ENCODE results near the gene TEX51. TPM values are rescaled to one million over a fixed set of nuclear protein-coding genes. Genes with fewer than 3 reads are reported as not detected.
A peak's percentile ranks its signal among the peaks of the same experiment; 100 is the strongest.

The TEX51 gene
- total and polyA plus RNA-seq, 2 donors from 2014 or later: 2.1 TPM; not detected in 1

- Histone ChIP-seq H3K36me3 (ENCODE audit: control insufficient read depth in 2 of 3, insufficient read depth in 3 of 3, low read length in 3 of 3) (no peaks in the 10 kb centered on the region), H3K4me1 (ENCODE audit: control insufficient read depth in 2 of 3, insufficient read depth in 2 of 3, low read depth in 1 of 3, low read length in 3 of 3) (peaks cover 0 to 7% (median 0%) of the 10 kb centered on the region in 3 donors), H3K9ac (ENCODE audit: low read length in 3 of 3) (no peak overlapping the region), H3K27me3 (ENCODE audit: control insufficient read depth, insufficient read depth, low read length) (no peaks in the 10 kb centered on the region), H3K27ac (ENCODE audit: low read depth in 2 of 2, low read length in 2 of 2) (no peak overlapping the region), H3K9me3 (ENCODE audit: control insufficient read depth in 2 of 3, insufficient read depth in 1 of 3, low read length in 3 of 3) (no peaks in the 10 kb centered on the region), H3K4me3 (ENCODE audit: low read length in 3 of 3) (no peak overlapping the region)
- peak in 1 of 5 donors; percentile 3 for DNase-seq
- intact Hi-C loops (cut with DNase I): no loop called here
- no peak for TF ChIP-seq CTCF (IDR thresholded peaks at IDR 0.05; ENCODE audit: borderline replicate concordance, extremely low read depth, insufficient read depth)
- FAIRE-seq: no peak
Observed at GRCh38 chr2:126881591-126881990, 17.1 kb upstream of the TEX51 start.

GRCh38 chr2:126882181-126882580, 16.5 kb upstream of the TEX51 start:
- Histone ChIP-seq H3K4me1 (ENCODE audit: control insufficient read depth in 2 of 3, insufficient read depth in 2 of 3, low read depth in 1 of 3, low read length in 3 of 3) (peaks cover 0 to 12% (median 0%) of the 10 kb centered on the region in 3 donors), H3K27me3 (ENCODE audit: control insufficient read depth, insufficient read depth, low read length) (no peaks in the 10 kb centered on the region), H3K9ac (ENCODE audit: low read length in 3 of 3) (no peak overlapping the region), H3K4me3 (ENCODE audit: low read length in 3 of 3) (no peak overlapping the region), H3K36me3 (ENCODE audit: control insufficient read depth in 2 of 3, insufficient read depth in 3 of 3, low read length in 3 of 3) (no peaks in the 10 kb centered on the region), H3K27ac (ENCODE audit: low read depth in 2 of 2, low read length in 2 of 2) (no peak overlapping the region), H3K9me3 (ENCODE audit: control insufficient read depth in 2 of 3, insufficient read depth in 1 of 3, low read length in 3 of 3) (no peaks in the 10 kb centered on the region)
- TF ChIP-seq CTCF (IDR thresholded peaks at IDR 0.05; ENCODE audit: borderline replicate concordance, extremely low read depth, insufficient read depth): no peak
- no peak for FAIRE-seq
- intact Hi-C loops (cut with DNase I): no loop called here
- peak in 1 of 5 donors; percentile 4 for DNase-seq

GRCh38 chr2:126882736-126883665, 15.7 kb upstream of the TEX51 start:
- no peak for FAIRE-seq

More at GRCh38 chr2:126882736-126883665, 15.7 kb upstream of the TEX51 start:
- H3K36me3 ChIP-seq (ENCODE audit: control insufficient read depth in 2 of 3, insufficient read depth in 3 of 3, low read length in 3 of 3): no peaks in the 10 kb centered on the region
- H3K9me3 ChIP-seq (ENCODE audit: control insufficient read depth in 2 of 3, insufficient read depth in 1 of 3, low read length in 3 of 3): no peaks in the 10 kb centered on the region
- peak in 1 of 5 donors; percentile 30 for DNase-seq
- H3K27ac ChIP-seq (ENCODE audit: low read depth in 2 of 2, low read length in 2 of 2): no peak overlapping the region
- no peak overlapping the region for H3K9ac ChIP-seq (ENCODE audit: low read length in 3 of 3)
- TF ChIP-seq CTCF (IDR thresholded peaks at IDR 0.05; ENCODE audit: borderline replicate concordance, extremely low read depth, insufficient read depth): no peak
- peaks cover 0 to 12% (median 0%) of the 10 kb centered on the region in 3 donors for H3K4me1 ChIP-seq (ENCODE audit: control insufficient read depth in 2 of 3, insufficient read depth in 2 of 3, low read depth in 1 of 3, low read length in 3 of 3)
- H3K4me3 ChIP-seq (ENCODE audit: low read length in 3 of 3): no peak overlapping the region
- no peaks in the 10 kb centered on the region for H3K27me3 ChIP-seq (ENCODE audit: control insufficient read depth, insufficient read depth, low read length)
- intact Hi-C loops (cut with DNase I): no loop called here

All from kidney (tissue), 14 donors.